IPS-20b (cell line): ENCODE results near the gene RAI1.

ENCODE experiments used
- H3K27ac ChIP-seq: one replicate; pipeline ENCODE4 v1.5.1; 2013; ENCODE audit warnings: low read length
- H3K27me3 ChIP-seq: 2 replicates; pipeline ENCODE4 v1.6.1; 2013; ENCODE audit warnings: mild to moderate bottlenecking, low read length, inconsistent platforms; ENCODE audit not compliant: insufficient read depth
- H3K36me3 ChIP-seq: 2 replicates; pipeline ENCODE4 v1.6.1; 2013; ENCODE audit warnings: low read depth, mild to moderate bottlenecking, inconsistent platforms, low read length, moderate library complexity; ENCODE audit not compliant: insufficient read depth
- H3K4me1 ChIP-seq: 2 replicates; pipeline ENCODE4 v1.6.1; 2013; ENCODE audit warnings: mild to moderate bottlenecking, control low read depth, inconsistent platforms, low read length, moderate library complexity; ENCODE audit not compliant: insufficient read depth
- H3K4me3 ChIP-seq: 2 replicates; pipeline ENCODE4 v1.5.1; 2013; ENCODE audit warnings: mild to moderate bottlenecking, low read length, inconsistent platforms
- H3K9ac ChIP-seq: 2 replicates; pipeline ENCODE4 v1.6.1; 2013; ENCODE audit warnings: low read depth, mild to moderate bottlenecking, inconsistent platforms, low read length, moderate library complexity
- H3K9me3 ChIP-seq: 2 replicates; pipeline ENCODE4 v1.6.1; 2013; ENCODE audit warnings: mild to moderate bottlenecking, low read depth, low read length, inconsistent platforms; ENCODE audit not compliant: insufficient read depth

RAI1 gene

DNA sequence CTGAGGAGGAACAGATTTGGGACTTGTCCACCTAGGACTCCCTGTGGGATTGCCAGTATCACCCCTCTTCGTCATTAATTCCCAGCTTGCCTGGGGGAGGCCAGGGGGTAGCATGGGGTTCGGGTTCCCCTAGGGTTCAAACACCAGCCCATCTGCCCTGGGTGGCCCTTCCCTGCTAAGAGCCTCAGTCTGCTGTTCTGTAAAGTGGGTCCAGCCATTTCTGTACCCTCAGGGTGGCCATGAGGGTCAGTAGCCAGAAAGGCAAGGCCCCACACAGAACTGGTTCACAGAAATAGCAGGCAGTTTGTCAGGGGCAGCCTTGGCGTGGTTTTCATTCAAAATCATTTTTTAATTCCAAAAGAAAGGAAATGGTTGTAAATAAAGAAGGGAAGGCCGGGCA lies 62.9 kb downstream of the RAI1 start:
- H3K36me3 ChIP-seq, result no peaks in the 10 kb centered on the region
- H3K9ac ChIP-seq, result no peak overlapping the region
- H3K27ac ChIP-seq, result no peak overlapping the region
- no peaks in the 10 kb centered on the region for H3K9me3 ChIP-seq
- peaks cover 8% of the 10 kb centered on the region; the same call in 1 of the 2 replicates for H3K4me1 ChIP-seq
- peaks cover 34% of the 10 kb centered on the region for H3K27me3 ChIP-seq
- H3K4me3 ChIP-seq, result no peak overlapping the region

DNA sequence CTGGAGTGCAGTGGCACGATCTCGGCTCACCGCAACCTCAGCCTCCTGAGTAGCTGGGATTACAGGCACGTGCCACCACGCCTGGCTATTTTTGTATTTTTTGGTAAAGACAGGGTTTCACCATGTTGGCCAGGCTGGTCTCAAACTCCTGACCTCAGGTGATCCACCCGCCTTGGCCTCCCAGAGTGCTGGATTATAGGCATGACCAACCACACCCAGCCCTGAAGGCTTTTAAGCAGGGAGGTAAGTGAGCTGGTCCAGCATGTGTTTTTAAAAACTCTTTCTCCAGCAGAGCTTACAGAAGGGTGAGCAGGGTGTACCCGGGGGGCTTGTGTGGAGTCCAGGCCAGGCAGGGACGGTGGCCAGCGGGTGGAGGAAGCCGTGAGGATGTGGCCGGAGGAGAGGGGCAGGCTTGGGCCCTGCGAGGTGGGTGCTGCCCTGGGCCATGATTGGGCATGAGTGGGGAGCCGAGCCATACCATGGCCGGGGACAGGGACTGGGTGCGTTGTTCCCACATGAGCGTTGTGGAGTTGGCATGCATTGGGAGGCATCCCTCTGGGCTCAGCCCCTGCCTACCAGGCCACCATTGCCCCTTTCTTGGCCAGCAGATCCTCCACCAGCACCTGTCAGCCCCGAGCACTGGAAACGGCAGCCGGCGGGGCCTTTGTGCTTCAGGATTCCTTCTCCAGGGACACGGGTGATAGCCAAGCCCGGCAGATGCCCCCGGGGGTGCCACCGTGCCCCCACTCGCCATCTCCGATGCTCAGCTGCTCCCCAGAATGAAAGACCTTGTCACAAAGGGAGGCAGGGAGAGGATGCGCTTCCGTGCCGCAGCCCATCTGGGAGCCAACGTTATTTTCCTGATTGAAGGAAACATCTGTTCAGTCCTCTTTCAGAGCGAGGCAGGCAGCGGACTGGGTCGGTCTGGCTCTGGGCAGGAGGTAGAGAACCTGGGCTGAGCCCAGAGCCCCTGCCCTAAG lies 64.5 kb downstream of the RAI1 start:
- Histone ChIP-seq H3K9me3 (no peaks in the 10 kb centered on the region), H3K36me3 (no peaks in the 10 kb centered on the region), H3K27me3 (peaks cover 19% of the 10 kb centered on the region), H3K27ac (no peak overlapping the region), H3K4me1 (peaks cover 12% of the 10 kb centered on the region; the same call in 1 of the 2 replicates), H3K9ac (no peak overlapping the region), H3K4me3 (no peak overlapping the region)

GRCh38 chr17:17748179-17748578 lies 66.9 kb downstream of the RAI1 start:
- no peaks in the 10 kb centered on the region; the same call in 1 of the 2 replicates for H3K27me3 ChIP-seq
- no peak overlapping the region for H3K27ac ChIP-seq
- no peak overlapping the region for H3K9ac ChIP-seq
- H3K9me3 ChIP-seq, result no peaks in the 10 kb centered on the region
- no peaks in the 10 kb centered on the region for H3K36me3 ChIP-seq
- peaks cover 21% of the 10 kb centered on the region; the same call in 1 of the 2 replicates for H3K4me1 ChIP-seq
- H3K4me3 ChIP-seq, result no peak overlapping the region

DNA sequence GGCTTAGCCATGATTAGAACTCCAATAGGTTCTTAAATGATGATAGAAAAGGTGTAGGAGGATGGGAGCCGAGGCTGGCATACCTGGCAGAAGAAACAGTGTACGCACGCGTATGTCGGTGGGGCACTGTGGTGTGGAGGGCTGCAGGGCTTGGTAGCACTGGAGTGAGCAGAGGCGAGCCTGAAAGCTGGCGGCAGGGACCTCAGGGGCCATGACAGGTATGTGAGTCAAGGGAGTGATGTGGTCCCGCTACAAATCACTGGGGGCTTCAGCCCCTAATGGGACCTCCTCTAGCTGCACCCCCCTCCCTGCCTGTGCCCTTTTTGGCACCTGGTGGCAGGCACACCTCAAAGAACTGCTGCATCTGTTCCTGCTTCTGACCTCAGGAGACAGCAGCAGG lies 67.3 kb downstream of the RAI1 start:
- H3K27ac ChIP-seq, result no peak overlapping the region

GRCh38 chr17:17749025-17749772 lies 67.9 kb downstream of the RAI1 start:
- Histone ChIP-seq H3K9ac (peak overlapping the region; percentile 17; the same call in 1 of the 2 replicates), H3K27me3 (no peaks in the 10 kb centered on the region), H3K27ac (peak overlapping the region; percentile 14), H3K36me3 (no peaks in the 10 kb centered on the region), H3K4me3 (peak overlapping the region; percentile 22; the same call in 1 of the 2 replicates), H3K4me1 (peaks cover 23% of the 10 kb centered on the region; the same call in 1 of the 2 replicates), H3K9me3 (no peaks in the 10 kb centered on the region)

More for the DNA sequence above, 67.3 kb downstream of the RAI1 start:
- no peak overlapping the region for H3K4me3 ChIP-seq
- no peaks in the 10 kb centered on the region for H3K36me3 ChIP-seq
- H3K9ac ChIP-seq, result no peak overlapping the region
- peaks cover 23% of the 10 kb centered on the region; the same call in 1 of the 2 replicates for H3K4me1 ChIP-seq
- no peaks in the 10 kb centered on the region for H3K27me3 ChIP-seq
- no peaks in the 10 kb centered on the region for H3K9me3 ChIP-seq

- no peaks in the 10 kb centered on the region for H3K27me3 ChIP-seq
- peak overlapping the region; percentile 14 for H3K27ac ChIP-seq
- H3K4me3 ChIP-seq, result peak overlapping the region; percentile 22; the same call in 1 of the 2 replicates
- no peaks in the 10 kb centered on the region for H3K9me3 ChIP-seq
- peak overlapping the region; percentile 17; the same call in 1 of the 2 replicates for H3K9ac ChIP-seq
- H3K4me1 ChIP-seq, result peaks cover 23% of the 10 kb centered on the region; the same call in 1 of the 2 replicates
- no peaks in the 10 kb centered on the region for H3K36me3 ChIP-seq
These were observed 68.7 kb downstream of the RAI1 start for GRCh38 chr17:17749921-17750320.

DNA sequence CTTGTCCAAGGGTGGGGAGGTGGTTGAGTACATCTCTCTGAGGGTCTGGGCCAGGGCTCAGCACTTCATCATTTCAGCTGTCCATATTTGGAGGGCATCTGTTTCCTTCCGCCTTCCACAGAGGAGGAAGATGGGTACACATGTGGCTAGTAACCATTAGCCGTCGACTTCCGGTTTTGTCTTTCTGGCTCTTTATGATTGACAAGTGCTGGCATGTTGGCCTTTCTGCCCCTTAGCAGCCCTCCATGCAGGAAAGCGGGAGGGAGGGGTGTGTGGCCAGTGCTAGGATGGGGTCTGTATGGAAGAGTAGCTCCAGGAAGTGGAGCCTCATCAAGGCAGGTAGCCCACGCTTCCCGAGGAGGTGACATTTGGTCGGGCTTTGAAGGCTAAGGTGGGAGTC lies 69.6 kb downstream of the RAI1 start:
- H3K27ac ChIP-seq, result no peak overlapping the region
- no peak overlapping the region for H3K9ac ChIP-seq
- peaks cover 23% of the 10 kb centered on the region; the same call in 1 of the 2 replicates for H3K4me1 ChIP-seq
- no peaks in the 10 kb centered on the region for H3K9me3 ChIP-seq
- H3K27me3 ChIP-seq, result no peaks in the 10 kb centered on the region
- no peak overlapping the region for H3K4me3 ChIP-seq
- no peaks in the 10 kb centered on the region for H3K36me3 ChIP-seq

- H3K27me3 ChIP-seq, result no peaks in the 10 kb centered on the region
- no peaks in the 10 kb centered on the region for H3K9me3 ChIP-seq
- no peak overlapping the region for H3K4me3 ChIP-seq
- H3K27ac ChIP-seq, result no peak overlapping the region
- no peak overlapping the region; the same call in 1 of the 2 replicates for H3K9ac ChIP-seq
- H3K36me3 ChIP-seq, result no peaks in the 10 kb centered on the region
- H3K4me1 ChIP-seq, result peaks cover 23% of the 10 kb centered on the region; the same call in 1 of the 2 replicates
These were observed 70.3 kb downstream of the RAI1 start for GRCh38 chr17:17751489-17752088.

DNA sequence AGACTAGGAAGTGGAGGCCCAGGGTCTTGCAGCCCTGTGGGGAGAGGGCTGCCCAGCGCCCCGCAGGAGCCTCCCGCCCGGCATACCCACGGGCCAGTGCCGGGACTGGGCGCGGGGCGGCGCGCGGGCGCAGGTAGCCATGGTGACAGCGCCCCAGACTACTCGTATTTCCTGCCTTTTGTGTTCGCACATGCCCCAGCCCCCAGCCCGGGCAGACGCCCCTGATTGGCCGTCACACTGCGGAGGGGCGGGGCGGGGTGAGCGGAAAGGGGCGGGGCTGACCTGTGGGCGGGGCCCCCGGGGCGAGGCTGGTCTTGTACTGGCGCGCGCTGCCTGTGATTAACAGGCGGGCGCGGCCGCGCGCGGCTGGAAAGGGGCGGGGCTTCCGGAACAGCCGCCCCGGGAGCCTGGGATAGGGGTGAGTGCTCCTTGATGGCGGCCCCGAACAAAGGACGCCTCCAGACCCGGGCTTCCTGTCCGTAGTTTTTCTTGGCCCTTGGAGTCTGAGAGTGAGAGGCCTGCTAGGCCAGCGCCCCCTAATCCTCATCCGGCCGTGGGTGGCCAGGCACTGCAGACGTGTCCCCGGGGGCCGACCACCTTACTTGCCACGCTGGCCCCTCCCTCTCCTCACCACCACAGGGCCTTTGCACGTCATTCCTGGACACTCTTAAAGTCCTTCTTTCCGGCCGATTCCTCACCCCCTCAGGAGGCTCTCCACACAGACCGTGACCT lies 71.0 kb downstream of the RAI1 start:
- Histone ChIP-seq H3K27ac (peak overlapping the region; percentile 5), H3K36me3 (no peaks in the 10 kb centered on the region), H3K9ac (peak overlapping the region; percentile 10; the same call in 1 of the 2 replicates), H3K4me3 (peak overlapping the region; percentile 46; the same call in 1 of the 2 replicates), H3K4me1 (peaks cover 23% of the 10 kb centered on the region; the same call in 1 of the 2 replicates), H3K27me3 (no peaks in the 10 kb centered on the region), H3K9me3 (no peaks in the 10 kb centered on the region)

GRCh38 chr17:17752821-17753321 lies 71.6 kb downstream of the RAI1 start:
- Histone ChIP-seq H3K27me3 (no peaks in the 10 kb centered on the region), H3K36me3 (no peaks in the 10 kb centered on the region), H3K9me3 (no peaks in the 10 kb centered on the region), H3K4me1 (peaks cover 23% of the 10 kb centered on the region; the same call in 1 of the 2 replicates), H3K27ac (peak overlapping the region; percentile 5), H3K9ac (peak overlapping the region; percentile 10; the same call in 1 of the 2 replicates), H3K4me3 (peak overlapping the region; percentile 46; the same call in 1 of the 2 replicates)
